ENCODE results near the gene MPHOSPH8. TPM values are rescaled to one million over a fixed set of nuclear protein-coding genes. Genes with fewer than 3 reads are reported as not detected.

The MPHOSPH8 gene
- total RNA-seq, 1 donor from 2014 or later = 29.5 TPM

Other genes starting within 250 kb of the MPHOSPH8 start
- not detected in 2 replicates for gene TPTE2, start 72.1 kb upstream of the MPHOSPH8 start, total RNA-seq
- 92.3 and 94.1 TPM in 2 replicates for gene PSPC1, start 149.3 kb downstream of the MPHOSPH8 start, total RNA-seq
- gene ZMYM5, start 230.0 kb downstream of the MPHOSPH8 start, total RNA-seq = 21.5 and 22.5 TPM in 2 replicates